NCI-H526 treated with DMSO at 0.1 percent for 48 hours (cell line): ENCODE data around the gene PHKB.
"Not testable (repeated sequence)": the region's sequence is repeated elsewhere in the genome, so short reads cannot be mapped to it uniquely, and the experiment has no call there.

Experiments used
- DNase-seq: peaks from one replicate; lab custom pipeline; 2025; lab: John Stamatoyannopoulos, UW

PHKB gene

DNA sequence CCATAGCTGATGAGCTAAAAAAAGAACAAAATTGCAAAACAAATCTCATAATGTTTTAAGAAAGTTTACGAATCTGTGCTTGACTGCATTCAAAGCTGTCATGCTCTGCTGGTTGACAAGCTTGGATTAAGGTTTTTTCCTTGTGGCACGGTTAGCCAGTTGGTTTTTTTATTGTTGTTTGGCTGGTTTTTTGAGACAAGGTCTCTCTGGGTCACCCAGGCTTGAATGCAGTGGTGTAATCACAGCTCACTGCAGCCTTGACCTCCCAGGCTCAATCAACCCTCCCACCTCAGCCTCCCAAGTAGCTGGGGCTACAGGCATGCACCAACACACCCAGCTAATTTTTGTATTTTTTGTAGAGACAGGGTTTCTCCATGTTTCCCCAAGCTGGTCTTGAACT lies 45.7 kb downstream of the PHKB start:
- no peak for DNase-seq

DNA sequence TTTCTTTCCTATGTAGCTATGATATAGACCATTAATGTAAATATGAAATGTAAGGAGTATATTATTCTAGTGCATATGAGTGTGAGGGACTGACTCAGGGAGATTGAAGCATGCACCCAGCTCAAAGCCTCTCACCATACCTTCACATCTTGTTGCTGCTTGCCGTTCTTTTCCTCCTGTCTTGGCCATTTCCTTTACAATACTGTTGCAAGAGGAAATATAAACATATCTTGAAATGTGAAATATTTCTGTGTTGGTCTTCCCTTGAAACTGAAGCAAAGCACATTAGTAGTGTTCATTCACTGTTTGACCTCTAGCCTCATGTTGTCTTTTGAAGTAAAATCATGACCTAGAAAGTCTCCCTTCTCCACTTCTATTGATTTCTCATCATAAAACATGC lies 46.6 kb downstream of the PHKB start:
- no peak for DNase-seq

DNA sequence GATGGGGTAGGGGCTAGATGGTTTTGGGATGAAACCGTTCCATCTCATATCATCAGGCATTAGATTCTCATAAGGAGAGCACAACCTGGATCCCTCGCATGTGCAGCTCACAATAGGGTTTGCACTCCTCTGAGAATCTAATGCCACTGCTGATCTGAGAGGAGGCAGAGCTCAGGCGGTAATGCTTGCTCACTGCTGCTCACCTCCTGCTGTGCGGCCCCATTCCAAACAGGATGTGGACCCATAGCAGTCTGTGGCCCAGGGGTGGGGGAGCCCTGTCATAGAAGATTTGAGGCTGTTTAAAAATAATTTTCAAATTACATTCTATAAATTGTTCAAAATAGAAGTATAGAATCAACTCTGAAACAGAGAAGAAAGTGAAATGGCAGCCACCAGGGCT lies 50.8 kb downstream of the PHKB start:
- no peak for DNase-seq

DNA sequence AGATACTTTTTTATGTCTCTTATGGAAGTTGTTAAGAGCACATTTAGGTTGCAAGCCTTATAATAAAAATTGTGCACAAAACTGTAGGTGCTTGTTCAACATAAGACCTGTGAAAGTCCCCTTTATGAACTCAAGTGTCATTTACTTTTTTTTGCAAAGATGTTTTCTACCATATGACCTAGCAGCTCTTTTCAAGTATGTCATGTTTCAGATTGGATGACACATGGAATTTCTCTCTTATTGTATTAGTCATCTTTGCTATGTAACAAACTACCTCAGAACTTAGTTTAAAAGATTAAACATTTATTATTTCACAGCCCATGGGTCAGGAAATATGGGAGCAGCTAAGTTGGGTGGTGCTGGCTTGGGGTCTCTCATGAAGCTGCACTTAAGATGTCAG lies 57.9 kb downstream of the PHKB start:
- DNase-seq, result no peak

DNA sequence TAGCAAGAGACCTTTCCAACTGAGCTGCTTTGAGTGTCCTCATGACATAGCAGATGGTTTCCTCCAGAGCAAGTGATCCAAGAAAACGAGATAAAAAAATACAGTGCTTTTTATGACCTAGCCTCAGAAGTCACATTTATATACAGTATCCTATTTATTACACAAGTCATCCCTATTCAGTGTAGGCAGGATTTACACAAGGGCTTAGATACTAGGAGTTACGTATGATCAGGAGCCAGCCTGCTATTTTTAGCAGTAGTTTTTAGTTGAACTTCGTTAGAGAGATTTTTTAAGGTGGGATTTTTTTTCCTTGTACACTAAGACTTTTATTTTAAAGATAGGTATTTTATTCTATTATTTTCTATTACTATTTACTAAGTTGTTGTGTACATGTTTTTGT lies 58.4 kb downstream of the PHKB start:
- DNase-seq, result no peak

DNA sequence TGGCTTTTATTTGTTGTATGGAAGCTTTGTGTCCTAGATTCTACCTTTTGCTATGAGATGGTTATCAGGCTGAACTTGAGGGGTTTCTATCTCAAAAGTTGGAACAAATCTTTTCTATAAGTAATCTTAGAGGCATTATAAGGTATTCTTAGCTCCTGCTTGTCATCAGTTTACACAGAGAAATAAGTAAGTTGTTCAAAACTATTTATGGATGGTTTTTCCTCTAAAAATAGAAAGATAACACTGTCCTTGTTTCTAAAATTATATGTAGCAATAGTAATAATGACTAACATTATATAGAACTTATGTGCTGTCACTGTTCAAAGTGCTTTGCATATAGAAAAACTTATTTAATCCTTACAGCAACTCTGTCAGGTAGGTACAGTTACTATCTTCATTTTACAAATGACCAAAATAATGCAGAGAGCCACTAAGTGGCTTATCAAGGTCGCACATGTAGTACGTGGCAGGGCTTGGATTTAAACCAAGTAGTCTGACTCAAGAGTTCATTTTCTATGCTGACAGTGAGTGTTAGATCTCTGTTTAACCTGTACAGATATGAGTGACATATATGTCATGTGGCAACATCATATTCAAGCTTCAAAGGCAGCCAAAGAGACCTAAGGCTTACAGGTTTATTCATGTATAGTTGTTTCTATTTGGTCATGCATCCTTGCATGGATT lies 59.0 kb downstream of the PHKB start:
- DNase-seq, result no peak

DNA sequence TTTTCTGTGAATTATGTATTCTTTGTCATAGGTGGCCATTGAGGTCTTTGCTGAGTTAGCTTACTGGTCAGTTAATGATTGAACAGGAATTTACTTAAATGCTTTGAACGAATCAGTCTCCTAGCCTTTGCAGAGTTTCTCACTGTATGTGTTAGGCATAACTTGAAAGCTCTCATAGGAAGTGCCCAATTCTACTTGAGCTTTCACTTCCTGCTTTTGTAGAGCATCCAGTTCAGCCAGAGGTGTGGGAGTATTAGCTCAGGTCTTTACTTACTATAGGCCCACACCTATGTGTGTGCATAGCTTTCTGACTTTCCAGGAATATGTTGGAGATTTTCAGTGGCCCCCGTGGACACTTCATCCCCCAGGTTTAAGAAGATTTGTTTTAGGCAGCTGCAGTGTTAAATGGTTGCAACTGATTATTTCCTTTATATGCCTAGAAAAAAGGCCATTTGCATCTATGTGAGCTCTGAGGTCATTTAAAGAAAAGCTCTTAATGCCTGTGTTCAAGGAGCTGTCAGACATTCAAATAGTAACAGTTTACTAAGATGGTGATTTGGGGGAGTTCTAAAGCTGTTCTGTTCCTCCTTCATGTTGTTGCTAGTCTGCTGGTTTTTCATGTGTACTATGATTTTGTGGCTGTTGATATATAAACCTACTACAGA lies 62.3 kb downstream of the PHKB start:
- no peak for DNase-seq

DNA sequence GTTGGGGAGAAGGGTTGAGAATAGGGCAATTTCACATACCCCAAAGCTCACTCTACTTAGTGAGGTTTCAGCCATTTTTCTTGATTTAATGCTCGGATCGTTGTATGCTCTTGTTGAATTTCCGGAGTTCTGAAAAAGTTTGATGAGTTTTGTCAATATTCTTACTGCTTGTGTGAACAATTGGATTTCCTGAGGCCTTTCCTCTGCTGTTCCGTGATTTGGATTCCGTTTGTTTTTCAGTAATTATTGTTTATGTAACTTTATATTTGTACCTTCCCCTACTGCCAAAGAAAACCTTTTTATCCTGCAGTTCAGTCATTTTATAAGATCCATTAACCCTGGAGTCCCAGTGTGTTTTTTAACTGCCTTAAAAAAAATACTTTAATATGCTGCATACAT lies 62.9 kb downstream of the PHKB start:
- no peak for DNase-seq

DNA sequence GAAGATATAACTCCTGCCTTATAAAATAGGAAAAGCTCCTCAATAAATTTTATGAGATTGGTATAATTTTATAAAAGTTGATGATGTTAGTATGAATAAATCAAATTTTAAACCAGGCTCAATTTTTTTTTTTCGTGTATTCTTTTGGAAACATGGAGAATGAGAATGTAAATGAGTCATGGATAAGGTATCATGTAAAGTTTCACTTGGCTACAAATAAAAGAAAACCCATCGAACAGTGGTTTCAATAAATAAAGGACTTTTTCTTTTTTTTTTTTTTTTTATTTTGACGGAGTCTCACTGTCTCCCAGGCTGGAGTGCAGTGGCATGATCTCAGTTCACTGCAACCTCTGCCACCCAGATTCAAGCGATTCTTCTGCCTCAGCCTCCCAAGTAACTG lies 67.3 kb downstream of the PHKB start:
- no peak for DNase-seq

DNA sequence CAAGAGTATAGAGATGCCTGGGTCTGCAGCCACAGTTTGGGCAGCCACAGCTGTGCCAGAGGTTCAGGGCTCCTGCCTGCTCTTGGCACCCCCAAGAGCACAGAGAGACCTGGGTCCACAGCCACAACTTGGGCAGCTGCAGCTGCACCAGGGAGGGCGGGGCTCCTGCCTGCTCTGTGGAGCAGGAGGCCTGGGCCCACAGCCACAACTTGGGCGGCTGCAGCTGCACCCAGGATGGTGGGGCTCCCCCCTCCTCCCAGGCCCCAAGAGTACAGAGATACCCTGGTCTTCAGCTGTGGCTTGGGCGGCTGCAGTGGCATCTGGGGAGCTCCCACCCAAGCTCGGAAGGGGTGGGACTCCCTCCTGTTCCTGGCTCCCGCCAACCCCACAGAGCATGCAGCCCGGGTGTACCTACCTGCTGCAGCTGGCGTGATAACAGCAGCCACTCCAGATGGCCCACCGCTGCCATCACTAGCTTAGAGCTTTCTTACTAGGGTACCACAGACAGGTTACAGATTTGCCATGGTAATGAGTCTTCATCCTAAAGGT lies 72.7 kb downstream of the PHKB start:
- no peak for DNase-seq

DNA sequence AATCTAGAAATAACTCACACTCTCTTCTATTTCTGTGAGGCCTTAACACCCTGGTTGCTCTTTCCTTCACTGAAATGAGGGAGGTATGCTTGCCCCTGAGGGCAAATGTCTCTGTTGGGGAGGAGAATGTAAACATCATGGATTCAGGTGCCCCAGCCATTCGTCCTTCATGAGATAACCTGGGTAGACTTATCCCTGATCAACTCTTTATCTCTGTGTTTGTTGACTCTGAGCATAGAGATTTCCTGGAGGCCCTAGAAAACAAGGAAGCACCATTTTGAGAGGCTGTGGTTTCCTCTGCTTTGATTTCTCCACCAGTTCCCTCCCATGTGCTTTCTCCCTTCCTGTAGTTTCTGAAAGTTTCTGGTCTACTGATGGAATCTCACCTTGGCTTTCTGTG lies 77.3 kb downstream of the PHKB start:
- no peak for DNase-seq

DNA sequence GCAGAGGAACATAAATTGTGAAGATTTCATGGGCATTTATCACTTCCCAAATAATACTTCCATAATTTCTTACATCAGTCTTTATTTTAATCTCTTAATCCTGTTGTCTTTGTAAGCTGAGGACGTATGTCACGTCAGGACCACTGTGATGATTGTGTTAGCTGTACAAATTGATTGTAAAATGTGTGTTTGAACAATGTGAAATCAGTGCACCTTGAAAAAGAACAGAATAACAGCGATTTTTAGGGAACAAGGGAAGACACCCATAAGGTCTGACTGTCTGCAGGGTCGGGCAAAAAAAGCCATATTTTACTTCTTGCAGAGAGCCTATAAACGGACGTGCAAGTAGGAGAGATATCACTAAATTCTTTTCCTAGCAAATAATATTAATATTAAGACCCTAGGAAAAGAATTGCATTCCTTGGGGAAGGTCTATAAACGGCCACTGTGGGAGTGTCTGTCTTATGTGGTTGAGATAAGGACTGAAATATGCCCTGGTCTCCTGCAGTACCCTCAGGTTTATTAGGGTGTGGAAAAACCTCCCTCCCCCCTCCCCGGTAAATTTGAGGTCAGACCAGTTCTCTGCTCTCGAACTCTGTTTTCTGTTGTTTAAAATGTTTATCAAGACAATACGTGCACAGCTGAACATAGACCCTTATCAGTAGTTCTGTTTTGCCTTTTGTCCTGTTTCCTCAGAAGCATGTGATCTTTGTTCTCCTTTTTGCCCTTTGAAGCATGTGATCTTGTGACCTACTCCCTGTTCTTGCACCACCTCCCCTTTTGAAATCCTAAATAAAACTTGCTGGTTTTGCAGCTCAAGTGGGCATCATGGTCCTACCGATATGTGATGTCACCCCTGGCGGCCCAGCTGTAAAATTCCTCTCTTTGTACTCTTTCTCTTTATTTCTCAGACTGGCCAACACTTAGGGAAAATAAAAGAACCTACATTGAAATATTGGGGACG lies 78.9 kb downstream of the PHKB start:
- not testable (repeated sequence) for DNase-seq

DNA sequence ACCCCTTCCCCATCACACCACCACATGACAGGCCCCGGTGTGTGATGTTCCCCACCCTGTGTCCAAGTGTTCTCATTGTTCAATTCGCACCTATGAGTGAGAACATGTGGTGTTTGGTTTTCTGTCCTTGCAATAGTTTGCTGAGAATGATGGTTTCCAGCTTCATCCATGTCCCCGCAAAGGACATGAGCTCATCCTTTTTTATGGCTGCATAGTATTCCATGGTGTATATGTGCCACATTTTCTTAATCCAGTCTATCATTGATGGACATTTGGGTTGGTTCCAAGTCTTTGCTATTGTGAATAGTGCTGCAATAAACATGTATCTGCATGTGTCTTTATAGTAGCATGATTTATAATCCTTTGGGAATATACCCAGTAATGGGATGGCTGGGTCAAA lies 80.0 kb downstream of the PHKB start:
- DNase-seq, result not testable (repeated sequence)

DNA sequence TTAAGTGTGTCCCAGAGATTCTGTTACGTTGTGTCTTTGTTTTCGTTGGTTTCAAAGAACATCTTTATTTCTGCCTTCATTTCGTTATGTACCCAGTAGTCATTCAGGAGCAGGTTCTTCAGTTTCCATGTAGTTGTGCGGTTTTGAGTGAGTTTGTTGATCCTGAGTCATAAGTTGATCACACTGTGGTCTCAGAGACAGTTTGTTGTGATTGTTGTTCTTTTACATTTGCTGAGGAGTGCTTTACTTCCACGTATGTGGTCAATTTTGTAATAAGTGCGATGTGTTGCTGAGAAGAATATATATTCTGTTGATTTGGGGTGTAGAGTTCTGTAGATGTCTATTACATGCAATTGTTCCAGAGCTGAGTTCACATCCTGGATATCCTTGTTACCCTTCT lies 83.1 kb downstream of the PHKB start:
- not testable (repeated sequence) for DNase-seq

DNA sequence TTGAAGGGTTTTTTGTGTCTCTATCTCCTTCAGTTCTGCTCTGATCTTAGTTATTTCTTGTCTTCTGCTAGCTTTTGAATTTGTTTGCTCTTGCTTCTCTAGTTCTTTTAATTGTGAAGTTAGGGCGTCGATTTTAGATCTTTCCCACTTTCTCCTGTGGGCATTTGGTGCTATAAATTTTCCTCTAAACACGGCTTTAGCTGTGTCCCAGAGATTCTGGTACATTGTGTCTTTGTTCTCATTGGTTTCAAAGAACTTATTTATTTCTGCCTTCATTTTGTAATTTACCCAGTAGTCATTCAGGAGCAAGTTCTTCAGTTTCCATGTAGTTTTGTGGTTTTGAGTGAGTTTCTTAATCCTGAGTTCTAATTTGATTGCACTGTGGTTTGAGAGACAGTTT lies 90.1 kb downstream of the PHKB start:
- DNase-seq, result not testable (repeated sequence)

DNA sequence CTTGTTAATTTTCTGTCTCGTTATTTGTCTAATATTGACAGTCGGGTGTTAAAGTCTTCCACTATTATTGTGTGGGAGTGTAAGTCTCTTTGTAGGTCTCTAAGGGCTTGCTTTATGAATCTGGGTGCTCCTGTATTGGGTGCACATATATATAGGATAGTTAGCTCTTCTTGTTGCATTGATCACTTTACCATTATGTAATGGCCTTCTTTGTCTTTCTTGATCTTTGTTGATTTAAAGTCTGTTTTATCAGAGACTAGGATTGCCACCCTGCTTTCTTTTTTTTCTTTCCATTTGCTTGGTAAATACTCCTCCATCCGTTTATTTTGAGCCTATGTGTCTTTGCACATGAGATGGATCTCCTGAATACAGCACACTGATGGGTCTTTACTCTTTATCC lies 90.6 kb downstream of the PHKB start:
- not testable (repeated sequence) for DNase-seq

DNA sequence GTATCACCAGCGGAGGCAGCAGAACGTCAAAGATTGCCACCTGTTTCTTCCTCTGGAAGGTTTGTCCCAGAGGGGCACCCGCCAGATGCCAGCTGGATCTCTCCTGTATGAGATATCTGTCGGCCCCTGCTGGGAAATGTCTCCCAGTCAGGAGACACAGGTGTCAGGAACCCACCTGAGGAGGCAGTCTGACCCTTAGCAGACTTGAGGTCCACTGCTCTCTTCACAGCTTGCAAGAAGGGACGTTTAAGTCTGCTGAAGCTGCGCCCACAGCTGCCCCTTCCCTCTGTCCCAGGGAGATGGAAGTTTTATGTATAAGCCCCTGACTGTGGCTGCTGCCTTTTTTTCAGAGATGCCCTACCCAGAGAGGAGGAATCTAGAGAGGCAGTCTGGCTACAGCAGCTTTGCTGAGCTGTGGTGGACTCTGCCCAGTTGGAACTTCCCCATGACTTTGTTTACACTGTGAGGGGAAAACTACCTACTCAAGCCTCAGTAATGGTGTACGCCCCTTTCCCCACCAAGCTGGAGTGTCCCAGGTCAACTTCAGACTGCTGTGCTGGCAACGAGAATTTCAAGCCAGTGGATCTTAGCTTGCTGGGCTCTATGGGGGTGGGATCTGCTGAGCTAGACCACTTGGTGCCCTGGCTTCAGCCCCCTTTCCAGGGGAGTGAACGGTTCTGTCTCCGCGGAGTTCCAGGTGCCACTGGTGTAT lies 92.9 kb downstream of the PHKB start:
- no peak for DNase-seq

DNA sequence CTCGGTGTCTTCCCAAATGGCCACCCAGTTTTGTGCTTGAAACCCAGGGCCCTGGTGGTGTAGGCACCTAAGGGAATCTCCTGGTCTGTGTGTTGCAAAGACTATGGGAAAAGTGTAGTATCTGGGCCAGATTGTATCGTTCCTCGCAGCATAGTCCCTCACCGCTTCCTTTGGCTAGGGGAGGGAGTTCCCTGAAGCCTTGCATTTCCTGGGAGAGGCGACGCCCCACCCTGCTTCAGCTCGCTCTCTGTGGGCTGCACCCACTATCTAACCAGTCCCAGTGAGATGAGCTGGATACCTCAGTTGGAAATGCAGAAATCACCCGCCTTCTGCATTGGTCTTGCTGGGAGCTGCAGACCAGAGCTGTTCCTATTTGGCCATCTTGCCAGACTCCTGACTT lies 93.5 kb downstream of the PHKB start:
- not testable (repeated sequence) for DNase-seq

DNA sequence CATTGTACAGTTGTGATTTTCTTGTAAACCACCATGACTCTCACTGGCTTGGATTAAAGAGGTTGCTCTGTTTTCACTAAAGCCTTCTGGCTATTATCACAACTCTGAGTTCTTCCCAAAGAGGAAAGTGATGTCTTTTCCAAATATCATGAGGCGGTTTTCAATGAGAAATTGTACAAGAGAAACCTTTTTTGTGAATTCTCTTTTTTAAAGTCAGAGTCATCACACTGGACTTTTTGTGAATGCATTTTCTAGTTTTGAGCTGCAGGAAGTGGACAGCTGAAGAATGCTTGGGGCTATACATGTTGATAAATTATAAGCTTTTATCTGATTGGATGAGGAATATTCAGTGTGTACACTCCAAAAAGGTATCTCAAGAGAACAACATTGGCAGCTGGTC lies 100.2 kb downstream of the PHKB start:
- no peak for DNase-seq

DNA sequence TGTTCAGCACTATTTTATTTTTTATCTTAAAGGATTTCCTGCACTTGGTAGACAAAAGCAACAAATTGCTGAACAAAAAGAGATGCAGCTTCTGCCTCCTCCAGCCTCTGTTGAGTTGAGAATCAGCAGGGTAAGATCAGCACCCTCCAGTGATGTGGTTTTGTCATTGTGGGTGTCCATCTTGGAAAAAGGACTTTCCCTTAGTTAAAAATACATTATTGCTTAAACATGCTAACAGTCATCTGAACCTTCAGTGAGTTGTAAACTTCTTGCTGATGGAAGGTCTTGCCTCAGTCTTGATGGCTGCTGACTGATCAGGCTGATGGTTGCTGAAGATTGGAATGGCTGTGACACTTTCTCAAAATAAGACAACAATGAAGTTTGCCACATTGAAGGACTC lies 101.2 kb downstream of the PHKB start:
- no peak for DNase-seq

DNA sequence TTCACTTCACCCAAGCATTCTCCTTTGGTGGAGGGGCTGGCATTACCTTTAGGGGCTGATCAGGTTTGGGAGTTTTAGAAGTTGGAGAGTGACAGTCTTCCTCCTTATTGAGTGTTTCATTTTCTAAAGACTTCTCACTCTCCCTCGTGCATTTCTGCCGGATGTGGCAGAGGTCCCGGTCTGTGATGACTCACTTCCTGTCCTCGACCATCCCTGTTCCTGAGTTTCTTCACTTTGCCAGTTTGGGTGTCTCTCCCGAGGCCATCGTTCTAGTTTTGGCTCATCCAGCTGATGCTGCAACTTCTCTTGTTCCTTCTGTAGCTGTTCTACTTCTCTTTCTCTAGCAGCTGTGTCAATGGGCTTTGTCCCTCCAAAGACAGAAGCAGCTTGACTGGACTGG lies 104.3 kb downstream of the PHKB start:
- DNase-seq, result no peak

DNA sequence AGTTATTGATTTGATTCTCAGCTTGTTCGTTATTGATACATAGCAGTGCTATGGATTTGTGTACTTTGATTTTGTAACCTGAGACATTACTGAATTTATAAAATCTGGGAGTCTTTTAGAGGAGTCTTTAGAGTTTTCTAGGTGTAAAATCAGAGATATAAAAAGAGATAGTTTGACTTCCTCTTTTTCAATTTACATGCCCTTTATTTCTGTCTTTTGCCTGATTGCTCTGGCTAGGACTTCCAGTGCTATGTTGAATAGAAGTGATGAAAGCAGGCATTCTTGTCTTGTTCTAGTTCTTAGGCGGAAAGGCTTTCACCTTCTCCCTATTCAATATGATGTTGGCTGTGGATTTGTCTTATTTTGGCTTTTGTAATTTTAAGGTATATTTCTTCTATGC lies 106.2 kb downstream of the PHKB start:
- no peak for DNase-seq
